Measurements from ENCODE around the gene VGLL4.

The VGLL4 gene

GRCh38 chr3:11563159-11563864 is 80.4 kb downstream of the VGLL4 start:
- no peak for DNase-seq

- no peak for DNase-seq
These were observed 81.3 kb downstream of the VGLL4 start for GRCh38 chr3:11562277-11562881.

GRCh38 chr3:11560746-11561145 is 83.0 kb downstream of the VGLL4 start:
- no peak for DNase-seq

GRCh38 chr3:11559816-11560633 is 83.7 kb downstream of the VGLL4 start:
- no peak for DNase-seq

GRCh38 chr3:11558918-11559815 is 84.5 kb downstream of the VGLL4 start:
- no peak for DNase-seq

- no peak for DNase-seq
These were observed 85.3 kb downstream of the VGLL4 start for GRCh38 chr3:11558411-11558903.

- DNase-seq, result no peak
These were observed 85.7 kb downstream of the VGLL4 start for GRCh38 chr3:11558002-11558401.

GRCh38 chr3:11556851-11557644 is 86.7 kb downstream of the VGLL4 start:
- no peak for DNase-seq

GRCh38 chr3:11555881-11556633 is 87.7 kb downstream of the VGLL4 start:
- no peak for DNase-seq

- no peak for DNase-seq
These were observed 88.4 kb downstream of the VGLL4 start for GRCh38 chr3:11555211-11555782.

- no peak for DNase-seq
These were observed 89.0 kb downstream of the VGLL4 start for GRCh38 chr3:11554666-11555065.

- DNase-seq, result no peak
These were observed 89.5 kb downstream of the VGLL4 start for GRCh38 chr3:11554236-11554610.

GRCh38 chr3:11553436-11554235 is 90.1 kb downstream of the VGLL4 start:
- DNase-seq, result no peak

GRCh38 chr3:11552289-11553264 is 91.1 kb downstream of the VGLL4 start:
- no peak for DNase-seq

- no peak for DNase-seq
These were observed 92.7 kb downstream of the VGLL4 start for GRCh38 chr3:11551036-11551435.

- no peak for DNase-seq
These were observed 94.1 kb downstream of the VGLL4 start for GRCh38 chr3:11549580-11550140.

- DNase-seq, result no peak
These were observed 95.0 kb downstream of the VGLL4 start for GRCh38 chr3:11548721-11549131.

GRCh38 chr3:11547498-11547897 is 96.2 kb downstream of the VGLL4 start:
- DNase-seq, result no peak
